Neuronal stem cell (in vitro differentiated cells): ENCODE measurements around the gene HAP1.

Experiments
- DNase-seq: peaks from one replicate; pipeline ENCODE4 v3.0.0-alpha.2; 2013; ENCODE audit warnings: low spot score
- H2AFZ ChIP-seq: one replicate; pipeline ENCODE4 v1.6.1; 2013; ENCODE audit warnings: mild to moderate bottlenecking, low read length, inconsistent platforms
- H2AK5ac ChIP-seq: 2 replicates; pipeline ENCODE4 v1.6.1; 2013; ENCODE audit warnings: low read depth, mild to moderate bottlenecking, inconsistent platforms, low read length, moderate library complexity, mixed read lengths
- H2BK120ac ChIP-seq: 2 replicates; pipeline ENCODE4 v1.6.1; 2013; ENCODE audit warnings: low read depth, mild to moderate bottlenecking, inconsistent platforms, low read length, moderate library complexity, mixed read lengths
- H2BK12ac ChIP-seq: one replicate; pipeline ENCODE4 v1.6.1; 2013; ENCODE audit warnings: low read length, inconsistent platforms
- H2BK15ac ChIP-seq: 2 replicates; pipeline ENCODE4 v1.6.1; 2013; ENCODE audit warnings: mild to moderate bottlenecking, low read length, inconsistent platforms, mixed read lengths
- H2BK5ac ChIP-seq: one replicate; pipeline ENCODE4 v1.6.1; 2013; ENCODE audit warnings: inconsistent platforms, mild to moderate bottlenecking, low read length, moderate library complexity
- H3K14ac ChIP-seq: one replicate; pipeline ENCODE4 v1.6.1; 2013; ENCODE audit warnings: low read length, inconsistent platforms
- H3K18ac ChIP-seq: 2 replicates; pipeline ENCODE4 v1.6.1; 2013; ENCODE audit warnings: low read length, inconsistent platforms
- H3K23ac ChIP-seq: 2 replicates; pipeline ENCODE4 v1.6.1; 2013; ENCODE audit warnings: low read depth, mild to moderate bottlenecking, mixed read lengths, low read length, inconsistent platforms; ENCODE audit not compliant: poor library complexity
- H3K27ac ChIP-seq: replicated peaks from 3 replicates; pipeline ENCODE4 v1.5.1; 2013; ENCODE audit warnings: low read length, inconsistent platforms
- H3K27me3 ChIP-seq, 3 experiments: 2 replicates each; pipeline ENCODE4 v1.6.1; 2013; ENCODE audit warnings: low read length in 3 of 3, mild to moderate bottlenecking in 2 of 3, inconsistent platforms in 1 of 3, low read depth in 1 of 3, mixed read lengths in 1 of 3, moderate library complexity in 1 of 3; ENCODE audit not compliant: control insufficient read depth in 3 of 3, insufficient read depth in 3 of 3
- H3K36me3 ChIP-seq, 2 donors: replicated peaks in 1 of 2; 2 replicates each; pipeline ENCODE4 v1.6.1; 2013; ENCODE audit warnings: low read length in 2 of 2; ENCODE audit not compliant: control insufficient read depth in 2 of 2, insufficient read depth in 2 of 2
- H3K4ac ChIP-seq: 2 replicates; pipeline ENCODE4 v1.6.1; 2013; ENCODE audit warnings: inconsistent platforms, mild to moderate bottlenecking, low read length, moderate library complexity
- H3K4me1 ChIP-seq, 2 donors: 1 replicate in 1 of 2; 2 replicates in 1 of 2; pipeline ENCODE4 v1.6.1; 2013; ENCODE audit warnings: low read length in 2 of 2, low read depth in 1 of 2; ENCODE audit not compliant: control insufficient read depth in 2 of 2, insufficient read depth in 1 of 2
- H3K4me2 ChIP-seq: one replicate; pipeline ENCODE4 v1.6.1; 2013; ENCODE audit warnings: mild to moderate bottlenecking, low read length, inconsistent platforms; ENCODE audit not compliant: insufficient read depth, poor library complexity, severe bottlenecking
- H3K4me3 ChIP-seq, 2 donors: 2 replicates each; pipeline ENCODE4 v1.5.1; 2013; ENCODE audit warnings: low read length in 2 of 2, mild to moderate bottlenecking in 2 of 2, inconsistent platforms in 1 of 2, moderate library complexity in 1 of 2
- H3K79me1 ChIP-seq: one replicate; pipeline ENCODE4 v1.6.1; 2013; ENCODE audit warnings: low read depth, mild to moderate bottlenecking, inconsistent platforms, low read length, moderate library complexity
- H3K9ac ChIP-seq: one replicate; pipeline ENCODE4 v1.6.1; 2013; ENCODE audit warnings: mild to moderate bottlenecking, low read depth, low read length, inconsistent platforms; ENCODE audit not compliant: poor library complexity
- H3K9me3 ChIP-seq, 2 donors: replicated peaks in 1 of 2; 2 replicates each; pipeline versions ENCODE3 to v1.6.1; 2013; ENCODE audit warnings: low read length in 2 of 2, mild to moderate bottlenecking in 2 of 2, inconsistent platforms in 1 of 2, low read depth in 1 of 2, mixed read lengths in 1 of 2, moderate library complexity in 1 of 2; ENCODE audit not compliant: control insufficient read depth in 2 of 2, insufficient read depth in 1 of 2
- H4K8ac ChIP-seq: one replicate; pipeline ENCODE4 v1.6.1; 2013; ENCODE audit warnings: low read depth, mild to moderate bottlenecking, inconsistent platforms, low read length, moderate library complexity
- H4K91ac ChIP-seq: one replicate; pipeline ENCODE4 v1.6.1; 2013; ENCODE audit warnings: low read length, low read depth, mild to moderate bottlenecking, inconsistent platforms; ENCODE audit not compliant: poor library complexity
- WGBS, 2 donors: extraction: QIAGEN DNeasy Blood & Tissue Kit; methylation state at CpG; one replicate each; pipeline ENCODE4 v1.1.7; 2013; ENCODE audit warnings: missing lambda C conversion rate in 2 of 2, mixed read lengths in 1 of 2; ENCODE audit not compliant: insufficient read length in 2 of 2, insufficient replicate concordance in 1 of 2; ENCODE audit errors: extremely low coverage in 2 of 2; 5-methylcytosine and 5-hydroxymethylcytosine counted together

HAP1 gene

DNA sequence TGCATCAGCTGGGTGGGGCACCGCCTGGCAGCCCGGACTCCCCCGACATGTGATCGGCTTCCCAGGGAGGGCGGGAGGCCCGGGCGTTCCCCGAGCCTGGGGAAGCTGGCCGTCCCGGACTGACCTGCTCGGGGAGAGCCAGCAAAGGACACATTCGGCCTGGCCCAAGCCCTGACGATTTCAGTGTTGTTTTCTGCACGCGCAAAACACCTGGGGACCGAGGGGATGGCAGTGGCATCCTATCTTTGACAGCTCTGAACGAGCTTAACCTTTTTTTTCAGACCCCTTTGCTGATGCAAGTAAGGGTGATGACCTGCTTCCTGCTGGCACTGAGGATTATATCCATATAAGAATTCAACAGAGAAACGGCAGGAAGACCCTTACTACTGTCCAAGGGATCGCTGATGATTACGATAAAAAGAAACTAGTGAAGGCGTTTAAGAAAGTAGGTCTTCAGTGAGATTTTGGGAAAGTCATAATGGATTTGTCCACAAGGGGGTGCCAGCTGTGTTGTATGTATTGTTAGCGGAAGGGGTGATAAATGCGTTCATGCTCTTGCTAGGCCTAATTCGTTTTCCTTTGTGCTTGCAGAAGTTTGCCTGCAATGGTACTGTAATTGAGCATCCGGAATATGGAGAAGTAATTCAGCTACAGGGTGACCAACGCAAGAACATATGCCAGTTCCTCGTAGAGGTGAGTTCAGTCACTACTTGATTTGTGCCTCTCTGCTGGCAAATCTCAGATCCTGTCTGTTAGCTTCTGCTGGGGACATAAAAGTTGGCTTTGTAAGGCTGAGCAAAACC is 44.7 kb downstream of the HAP1 start:
- Histone ChIP-seq H4K91ac (no peak overlapping the region), H3K27ac (peak overlapping the region; percentile 67)

DNA sequence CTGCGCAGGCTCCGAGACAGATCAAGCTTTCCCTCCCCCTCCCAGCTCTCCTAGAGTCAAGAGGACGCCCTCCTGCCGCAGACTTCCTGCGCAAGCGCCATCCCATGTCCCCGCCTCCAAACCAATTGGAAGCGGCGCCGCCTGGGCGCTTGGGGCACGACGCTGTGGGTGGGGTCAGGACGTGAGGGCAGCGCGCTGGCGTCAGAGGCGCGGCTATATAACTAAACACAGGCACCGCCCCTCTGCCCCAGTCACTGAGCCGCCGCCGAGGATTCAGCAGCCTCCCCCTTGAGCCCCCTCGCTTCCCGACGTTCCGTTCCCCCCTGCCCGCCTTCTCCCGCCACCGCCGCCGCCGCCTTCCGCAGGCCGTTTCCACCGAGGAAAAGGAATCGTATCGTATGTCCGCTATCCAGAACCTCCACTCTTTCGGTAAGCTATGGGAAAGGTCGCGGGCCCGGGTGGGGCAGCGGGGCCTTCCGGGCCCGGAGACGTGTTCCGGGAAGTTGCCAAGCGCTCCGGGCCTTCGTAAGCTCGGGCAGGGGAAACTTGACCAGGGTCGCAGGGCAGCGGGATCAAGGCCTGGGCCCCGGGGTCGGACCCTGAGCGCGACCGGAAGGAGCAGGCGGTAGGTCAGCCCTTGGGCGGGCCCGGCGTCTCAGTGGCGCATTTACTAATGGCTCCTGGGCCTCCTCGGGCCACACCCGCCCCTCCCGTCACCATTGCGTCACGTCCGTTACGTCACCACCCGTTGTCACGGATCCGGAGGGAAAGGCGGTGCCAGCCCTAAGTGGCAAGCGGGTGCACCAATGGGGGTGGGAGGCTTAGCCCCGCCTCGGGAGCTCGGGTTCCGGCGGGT is 45.6 kb downstream of the HAP1 start, which contains the start of gene EIF1:
Gene EIF1 (plus strand): TSS at position 245 of the 856 bp plus-strand sequence. CDS start 154 bp downstream, at position 399.
- H3K18ac ChIP-seq: peak within 1 kb of the TSS; percentile 95
- no peaks in the 10 kb centered on the region for H3K27me3 ChIP-seq
- peak within 1 kb of the TSS; percentile 67 for H3K14ac ChIP-seq
- peaks cover 7% of the 10 kb centered on the region for H3K79me1 ChIP-seq
- H3K23ac ChIP-seq: peak within 1 kb of the TSS; percentile 96
- no peak within 1 kb of the TSS for H2BK5ac ChIP-seq
- H2BK15ac ChIP-seq: no peak within 1 kb of the TSS
- H3K4me2 ChIP-seq: peak within 1 kb of the TSS; percentile 54
- H3K4ac ChIP-seq: no peak within 1 kb of the TSS
- H2AK5ac ChIP-seq: peak within 1 kb of the TSS; percentile 99
- H3K4me3 ChIP-seq: peak within 1 kb of the TSS; percentile 85 to 98
- H4K8ac ChIP-seq: no peak within 1 kb of the TSS
- no peaks in the 10 kb centered on the region for H3K9me3 ChIP-seq
- peak; percentile 100 for DNase-seq
- no CpG with 5 or more reads among the region's 81 CpGs for WGBS, 2 donors
- H4K91ac ChIP-seq: no peak within 1 kb of the TSS
- peaks cover 7 to 8% of the 10 kb centered on the region in 2 donors for H3K4me1 ChIP-seq
- H3K9ac ChIP-seq: peak within 1 kb of the TSS; percentile 99
- no peak within 1 kb of the TSS for H2BK120ac ChIP-seq
- H3K36me3 ChIP-seq: peaks cover 30 to 46% of the 10 kb centered on the region in 2 donors
- peak within 1 kb of the TSS; percentile 85 for H2AFZ ChIP-seq
- peak within 1 kb of the TSS; percentile 80 for H3K27ac ChIP-seq
- no peak within 1 kb of the TSS for H2BK12ac ChIP-seq

More for the DNA sequence above, 44.7 kb downstream of the HAP1 start:
- H3K4me1 ChIP-seq: peaks cover 3 to 5% of the 10 kb centered on the region in 2 donors
- H3K9ac ChIP-seq: peak overlapping the region; percentile 92
- H2AFZ ChIP-seq: no peak overlapping the region
- peak overlapping the region; percentile 85 to 98 for H3K4me3 ChIP-seq
- H3K14ac ChIP-seq: no peak overlapping the region
- H2BK5ac ChIP-seq: no peak overlapping the region
- peak overlapping the region; percentile 54 for H3K4me2 ChIP-seq
- peaks cover 30 to 51% of the 10 kb centered on the region in 2 donors for H3K36me3 ChIP-seq
- DNase-seq: peak; percentile 68
- no peak overlapping the region for H2BK15ac ChIP-seq
- H3K79me1 ChIP-seq: peaks cover 7% of the 10 kb centered on the region
- no peak overlapping the region for H2BK12ac ChIP-seq
- H2BK120ac ChIP-seq: no peak overlapping the region
- WGBS, 2 donors: no CpG with 5 or more reads among the region's 27 CpGs
- H3K9me3 ChIP-seq: no peaks in the 10 kb centered on the region
- no peak overlapping the region for H4K8ac ChIP-seq
- H2AK5ac ChIP-seq: no peak overlapping the region
- H3K27me3 ChIP-seq: no peaks in the 10 kb centered on the region
- peak overlapping the region; percentile 63 for H3K18ac ChIP-seq
- H3K23ac ChIP-seq: peak overlapping the region; percentile 96
- no peak overlapping the region for H3K4ac ChIP-seq

GRCh38 chr17:41687828-41688640 is 46.4 kb downstream of the HAP1 start:
- Histone ChIP-seq H3K4me2 (peak overlapping the region; percentile 54), H3K23ac (no peak overlapping the region), H2BK5ac (no peak overlapping the region), H3K14ac (no peak overlapping the region), H2AK5ac (no peak overlapping the region), H2AFZ (peak overlapping the region; percentile 85), H3K9ac (no peak overlapping the region), H4K8ac (no peak overlapping the region), H3K36me3 (peaks cover 27 to 37% of the 10 kb centered on the region in 2 donors), H3K18ac (no peak overlapping the region), H2BK12ac (no peak overlapping the region), H3K4ac (no peak overlapping the region), H3K27ac (peak overlapping the region; percentile 71), H3K4me3 (peak overlapping the region; percentile 83 to 85), H3K9me3 (no peaks in the 10 kb centered on the region), H2BK120ac (no peak overlapping the region), H3K27me3 (no peaks in the 10 kb centered on the region), H3K4me1 (peaks cover 13 to 15% of the 10 kb centered on the region in 2 donors), H2BK15ac (no peak overlapping the region), H3K79me1 (peaks cover 7% of the 10 kb centered on the region), H4K91ac (no peak overlapping the region)
- no CpG with 5 or more reads among the region's 23 CpGs for WGBS, 2 donors
- DNase-seq: no peak
